ENCODE data around the gene TRIM24. TPM values are rescaled to one million over a fixed set of nuclear protein-coding genes. Genes with fewer than 3 reads are reported as not detected.

TRIM24 gene
- total RNA-seq, 1 donor from 2014 or later, result 60.3 TPM

GRCh38 chr7:138632826-138633602, 173.0 kb downstream of the TRIM24 start:
- Histone ChIP-seq H3K27ac (ENCODE audit: low read depth, low read length) (no peak overlapping the region), H3K27me3 (ENCODE audit: insufficient read depth, low read length) (no peaks in the 10 kb centered on the region), H3K4me2 (ENCODE audit: low read length) (no peak overlapping the region), H3K9me3 (ENCODE audit: insufficient read depth, low read depth, low read length) (no peaks in the 10 kb centered on the region), H3K79me2 (ENCODE audit: insufficient read depth, low read length) (no peaks in the 10 kb centered on the region), H2AFZ (ENCODE audit: low read depth, low read length) (no peak overlapping the region), H3K4me1 (ENCODE audit: insufficient read depth, low read length) (no peaks in the 10 kb centered on the region), H3K4me3 (ENCODE audit: insufficient read depth, low read depth, low read length) (no peak overlapping the region), H3K36me3 (ENCODE audit: insufficient read depth, low read length) (no peaks in the 10 kb centered on the region), H4K20me1 (ENCODE audit: insufficient read depth, low read length) (no peaks in the 10 kb centered on the region), H3K9ac (ENCODE audit: low read length) (no peak overlapping the region)
- DNase-seq (ENCODE audit: low read depth) (no peak), FAIRE-seq (no peak)
- Mint-ChIP-seq H3K4me3 (ENCODE audit: unreplicated experiment) (no peak overlapping the region), H3K36me3 (ENCODE audit: low read depth, unreplicated experiment) (no peaks in the 10 kb centered on the region), H3K27me3 (ENCODE audit: low read depth, unreplicated experiment) (no peaks in the 10 kb centered on the region), H3K27ac (ENCODE audit: unreplicated experiment) (no peak overlapping the region), H3K9me3 (ENCODE audit: unreplicated experiment) (peaks cover 7% of the 10 kb centered on the region), H3K4me1 (ENCODE audit: low read depth, unreplicated experiment) (no peaks in the 10 kb centered on the region)
- no peak for TF ChIP-seq EZH2 (IDR thresholded peaks at IDR 0.05; ENCODE audit: insufficient read depth, low read length)
- no peak for TF ChIP-seq CTCF (IDR thresholded peaks at IDR 0.05; ENCODE audit: insufficient read depth, low read depth, low read length)

Other genes with a start within 250 kb of the TRIM24 start
- gene SVOPL, start 241.1 kb downstream of the TRIM24 start, total RNA-seq, result 0.34 and 0.48 TPM in 2 replicates

All from astrocyte (in vitro differentiated cells and primary cell).